ENCODE measurements around the gene NINL.

The NINL gene

DNA sequence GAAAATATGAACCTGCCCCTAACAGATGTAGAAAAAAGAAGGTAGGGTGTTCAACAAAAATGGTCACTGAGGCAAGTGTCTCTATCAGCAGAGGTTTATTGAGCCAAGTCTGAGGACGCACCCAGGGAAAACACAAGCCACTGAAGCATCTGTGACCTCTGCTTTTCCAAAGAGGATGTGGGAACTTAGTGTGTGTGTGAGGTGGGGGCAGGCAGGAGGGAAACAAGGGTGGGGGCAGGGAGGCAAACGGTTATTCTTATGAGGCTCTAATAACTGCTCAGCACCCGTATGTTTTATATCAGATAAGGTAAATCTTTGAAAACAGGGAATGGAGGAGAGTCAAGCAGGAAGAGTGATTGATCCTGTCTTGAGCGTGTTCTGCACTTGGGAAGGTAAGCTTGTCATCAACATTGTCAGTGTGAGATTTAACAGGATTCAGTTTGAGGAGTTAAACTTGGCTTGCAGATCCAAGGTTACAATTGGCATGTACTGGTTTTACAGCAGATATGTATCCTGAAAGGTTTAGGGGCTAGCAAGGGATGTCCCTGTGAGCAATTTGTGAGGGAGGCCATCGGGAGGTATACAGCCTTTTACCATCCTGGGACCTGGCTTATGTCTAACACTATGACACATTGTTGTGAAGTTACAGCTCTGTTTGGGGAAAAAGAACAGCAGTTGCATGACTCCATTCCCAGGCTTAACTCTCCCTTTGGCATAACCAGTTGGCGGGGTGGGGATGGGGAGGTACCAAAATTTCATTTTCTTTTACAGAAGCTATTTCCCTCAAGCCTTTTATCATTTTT is 33.7 kb downstream of the NINL start:
- TF ChIP-seq POLR2AphosphoS5 (IDR thresholded peaks at IDR 0.05; ENCODE audit: low read depth, low read length): no peak
- TF ChIP-seq FOXP2 (optimal IDR thresholded peaks at IDR 0.05; ENCODE audit: borderline replicate concordance, extremely low read depth, extremely low read length, insufficient read depth): no peak
- no peak for TF ChIP-seq TAF1 (IDR thresholded peaks at IDR 0.05; ENCODE audit: borderline replicate concordance, insufficient read depth, low read length)
- TF ChIP-seq SIN3A (IDR thresholded peaks at IDR 0.05; ENCODE audit: borderline replicate concordance, insufficient read depth, low read length): no peak
- TF ChIP-seq, protein P1, sequence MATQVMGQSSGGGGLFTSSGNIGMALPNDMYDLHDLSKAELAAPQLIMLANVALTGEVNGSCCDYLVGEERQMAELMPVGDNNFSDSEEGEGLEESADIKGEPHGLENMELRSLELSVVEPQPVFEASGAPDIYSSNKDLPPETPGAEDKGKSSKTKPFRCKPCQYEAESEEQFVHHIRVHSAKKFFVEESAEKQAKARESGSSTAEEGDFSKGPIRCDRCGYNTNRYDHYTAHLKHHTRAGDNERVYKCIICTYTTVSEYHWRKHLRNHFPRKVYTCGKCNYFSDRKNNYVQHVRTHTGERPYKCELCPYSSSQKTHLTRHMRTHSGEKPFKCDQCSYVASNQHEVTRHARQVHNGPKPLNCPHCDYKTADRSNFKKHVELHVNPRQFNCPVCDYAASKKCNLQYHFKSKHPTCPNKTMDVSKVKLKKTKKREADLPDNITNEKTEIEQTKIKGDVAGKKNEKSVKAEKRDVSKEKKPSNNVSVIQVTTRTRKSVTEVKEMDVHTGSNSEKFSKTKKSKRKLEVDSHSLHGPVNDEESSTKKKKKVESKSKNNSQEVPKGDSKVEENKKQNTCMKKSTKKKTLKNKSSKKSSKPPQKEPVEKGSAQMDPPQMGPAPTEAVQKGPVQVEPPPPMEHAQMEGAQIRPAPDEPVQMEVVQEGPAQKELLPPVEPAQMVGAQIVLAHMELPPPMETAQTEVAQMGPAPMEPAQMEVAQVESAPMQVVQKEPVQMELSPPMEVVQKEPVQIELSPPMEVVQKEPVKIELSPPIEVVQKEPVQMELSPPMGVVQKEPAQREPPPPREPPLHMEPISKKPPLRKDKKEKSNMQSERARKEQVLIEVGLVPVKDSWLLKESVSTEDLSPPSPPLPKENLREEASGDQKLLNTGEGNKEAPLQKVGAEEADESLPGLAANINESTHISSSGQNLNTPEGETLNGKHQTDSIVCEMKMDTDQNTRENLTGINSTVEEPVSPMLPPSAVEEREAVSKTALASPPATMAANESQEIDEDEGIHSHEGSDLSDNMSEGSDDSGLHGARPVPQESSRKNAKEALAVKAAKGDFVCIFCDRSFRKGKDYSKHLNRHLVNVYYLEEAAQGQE (IDR thresholded peaks at IDR 0.05; ENCODE audit: insufficient read depth in 1 of 2, low read depth in 2 of 2, low read length in 2 of 2): no peak

DNA sequence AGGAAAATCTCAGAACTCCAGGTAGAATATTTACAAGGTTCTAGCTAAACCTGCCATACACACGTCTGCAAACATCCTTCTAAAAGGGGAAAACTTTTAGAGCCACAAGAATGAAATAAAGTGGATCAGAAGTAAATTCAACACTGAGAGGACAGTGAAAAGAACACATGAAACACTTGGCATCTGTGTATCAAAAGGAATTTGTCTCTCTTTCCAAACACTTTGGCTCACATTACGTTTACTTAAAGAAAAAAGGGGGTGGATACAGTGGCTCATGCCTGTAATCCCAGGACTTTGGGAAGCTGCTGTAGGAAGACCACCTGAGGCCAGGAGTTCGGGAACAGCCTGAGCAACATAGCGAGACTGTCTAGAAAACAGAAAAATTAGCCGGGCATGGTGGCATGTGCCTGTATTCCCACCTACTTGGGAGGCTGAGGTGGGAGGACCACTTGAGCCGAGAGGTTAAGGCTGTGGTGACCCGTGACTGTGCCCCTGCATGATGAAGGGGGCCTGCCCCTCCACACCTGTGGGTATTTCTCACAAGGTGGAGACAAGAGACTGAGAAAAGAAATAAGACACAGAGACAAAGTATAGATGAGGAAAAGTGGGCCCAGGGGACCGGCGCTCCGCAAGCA is 35.4 kb downstream of the NINL start:
- TF ChIP-seq FOXP2 (optimal IDR thresholded peaks at IDR 0.05; ENCODE audit: borderline replicate concordance, extremely low read depth, extremely low read length, insufficient read depth) (no peak), SIN3A (IDR thresholded peaks at IDR 0.05; ENCODE audit: borderline replicate concordance, insufficient read depth, low read length) (no peak), TAF1 (IDR thresholded peaks at IDR 0.05; ENCODE audit: borderline replicate concordance, insufficient read depth, low read length) (no peak), POLR2AphosphoS5 (IDR thresholded peaks at IDR 0.05; ENCODE audit: low read depth, low read length) (no peak)
- TF ChIP-seq, protein P1 (IDR thresholded peaks at IDR 0.05; ENCODE audit: insufficient read depth in 1 of 2, low read depth in 2 of 2, low read length in 2 of 2): no peak

DNA sequence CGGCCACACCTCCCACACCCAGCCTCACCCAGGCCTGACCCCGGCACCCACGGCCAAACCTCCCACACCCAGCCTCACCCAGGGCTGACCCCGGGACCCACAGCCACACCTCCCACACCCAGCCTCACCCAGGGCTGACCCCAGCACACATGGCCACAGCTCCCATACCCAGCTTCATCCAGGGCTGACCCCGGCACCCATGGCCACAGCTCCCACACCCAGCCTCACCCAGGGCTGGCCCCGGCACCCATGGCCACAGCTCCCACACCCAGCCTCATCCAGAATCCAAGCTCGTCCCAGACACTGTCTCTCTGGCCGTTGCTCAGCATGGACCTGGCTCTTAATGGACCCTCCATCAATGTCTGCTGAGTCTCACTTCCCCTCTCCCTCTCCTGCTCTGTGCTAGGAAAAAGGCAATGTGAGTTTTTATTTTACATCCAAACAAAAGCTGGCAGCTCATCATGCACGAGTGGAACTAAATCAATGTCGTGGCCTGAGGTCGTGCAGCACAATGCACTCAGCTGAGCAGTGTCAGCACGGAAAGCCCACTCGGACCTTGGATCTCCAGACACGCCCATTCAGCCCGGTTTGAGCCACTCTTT is 36.1 kb downstream of the NINL start:
- TF ChIP-seq SIN3A (IDR thresholded peaks at IDR 0.05; ENCODE audit: borderline replicate concordance, insufficient read depth, low read length) (no peak), FOXP2 (optimal IDR thresholded peaks at IDR 0.05; ENCODE audit: borderline replicate concordance, extremely low read depth, extremely low read length, insufficient read depth) (no peak), TAF1 (IDR thresholded peaks at IDR 0.05; ENCODE audit: borderline replicate concordance, insufficient read depth, low read length) (no peak), POLR2AphosphoS5 (IDR thresholded peaks at IDR 0.05; ENCODE audit: low read depth, low read length) (no peak)
- TF ChIP-seq, protein P1 (IDR thresholded peaks at IDR 0.05; ENCODE audit: insufficient read depth in 1 of 2, low read depth in 2 of 2, low read length in 2 of 2): no peak

DNA sequence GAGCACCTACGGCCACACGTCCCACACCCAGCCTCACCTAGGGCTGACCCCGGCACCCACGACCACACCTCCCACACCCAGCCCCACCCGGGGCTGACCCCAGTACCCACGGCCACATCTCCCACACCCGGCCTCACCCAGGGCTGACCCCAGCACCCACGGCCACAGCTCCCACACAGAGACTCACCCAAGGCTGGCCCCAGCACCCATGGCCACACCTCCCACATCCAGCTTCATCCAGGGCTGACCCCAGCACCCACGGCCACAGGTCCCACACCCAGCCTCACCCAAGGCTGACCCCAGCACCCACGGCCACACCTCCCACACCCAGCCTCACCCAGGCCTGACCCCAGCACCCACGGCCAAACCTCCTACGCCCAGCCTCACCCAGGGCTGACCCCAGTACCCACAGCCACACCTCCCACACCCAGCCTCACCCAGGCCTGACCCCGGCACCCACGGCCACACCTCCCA is 36.7 kb downstream of the NINL start:
- no peak for TF ChIP-seq TAF1 (IDR thresholded peaks at IDR 0.05; ENCODE audit: borderline replicate concordance, insufficient read depth, low read length)

DNA sequence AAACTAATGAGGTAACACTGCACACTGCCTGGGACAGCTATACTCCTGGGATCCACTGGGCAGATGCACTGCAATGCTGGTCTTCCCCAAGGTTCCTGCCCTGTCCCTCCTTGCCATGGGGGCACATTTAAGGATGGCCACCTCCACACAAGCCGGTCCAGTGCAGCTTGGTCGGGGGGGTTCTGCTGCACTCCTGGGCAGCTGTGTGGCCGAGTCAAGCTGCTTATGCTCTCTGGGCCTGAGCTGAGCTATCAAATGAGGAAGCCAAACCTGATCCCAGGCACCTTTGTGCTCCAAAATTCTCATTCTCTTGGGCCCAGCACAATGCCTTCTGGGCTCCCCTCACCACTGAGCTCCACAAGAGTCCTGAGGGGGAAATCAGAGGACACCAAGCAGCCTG is 37.3 kb downstream of the NINL start:
- TF ChIP-seq, protein P1 (IDR thresholded peaks at IDR 0.05; ENCODE audit: insufficient read depth in 1 of 2, low read depth in 2 of 2, low read length in 2 of 2): no peak
- no peak for TF ChIP-seq SIN3A (IDR thresholded peaks at IDR 0.05; ENCODE audit: borderline replicate concordance, insufficient read depth, low read length)
- no peak for TF ChIP-seq POLR2AphosphoS5 (IDR thresholded peaks at IDR 0.05; ENCODE audit: low read depth, low read length)
- no peak for TF ChIP-seq TAF1 (IDR thresholded peaks at IDR 0.05; ENCODE audit: borderline replicate concordance, insufficient read depth, low read length)
- no peak for TF ChIP-seq FOXP2 (optimal IDR thresholded peaks at IDR 0.05; ENCODE audit: borderline replicate concordance, extremely low read depth, extremely low read length, insufficient read depth)
